ENCODE results near the gene CTTN.

Gene CTTN

GRCh38 chr11:70478166-70478890 is 80.0 kb downstream of the CTTN start:
- DNase-seq: no peak

GRCh38 chr11:70480711-70481110 is 82.4 kb downstream of the CTTN start:
- DNase-seq: no peak

GRCh38 chr11:70481625-70482528 is 83.5 kb downstream of the CTTN start:
- no peak for DNase-seq

- no peak for DNase-seq
Measured at GRCh38 chr11:70482529-70482917, 84.2 kb downstream of the CTTN start.

GRCh38 chr11:70483077-70483861 is 84.9 kb downstream of the CTTN start:
- no peak for DNase-seq

GRCh38 chr11:70483917-70484316 is 85.6 kb downstream of the CTTN start:
- DNase-seq: no peak

- no peak for DNase-seq
Measured at GRCh38 chr11:70485326-70486025, 87.1 kb downstream of the CTTN start.

- DNase-seq: no peak
Measured at GRCh38 chr11:70486026-70486415, 87.7 kb downstream of the CTTN start.
